ENCODE results near the gene ITGB8. TPM values are rescaled to one million over a fixed set of nuclear protein-coding genes. Genes with fewer than 3 reads are reported as not detected.

Gene ITGB8
- total RNA-seq, 1 experiment from 2014 or later, result 3.6 TPM

- DNase-seq (ENCODE audit: low read depth in 1 of 2, low spot score in 2 of 2), result no peak
- Histone ChIP-seq H3K27me3 (replicated peaks) (no peaks in the 10 kb centered on the region), H3K4me1 (replicated peaks) (0 out of 2 replicates have a peak, but pooled peaks cover 6% of the 10 kb centered on the region), H3K4me3 (no peak overlapping the region), H3K9me3 (replicated peaks) (peaks cover 4% of the 10 kb centered on the region; the same call in 1 of the 2 replicates), H3K27ac (no peak overlapping the region), H3K36me3 (no peaks in the 10 kb centered on the region)
Measured at GRCh38 chr7:20441346-20441745, 110.6 kb downstream of the ITGB8 start.

GRCh38 chr7:20441991-20442441, 111.3 kb downstream of the ITGB8 start:
- Histone ChIP-seq H3K9me3 (replicated peaks) (peaks cover 4% of the 10 kb centered on the region; the same call in 1 of the 2 replicates), H3K27me3 (replicated peaks) (no peaks in the 10 kb centered on the region), H3K27ac (0 out of 2 replicates have a peak overlapping the region, but pooled peaks have one; percentile 19), H3K4me3 (no peak overlapping the region), H3K4me1 (replicated peaks) (0 out of 2 replicates have a peak, but pooled peaks cover 6% of the 10 kb centered on the region), H3K36me3 (no peaks in the 10 kb centered on the region)
- DNase-seq (ENCODE audit: low read depth in 1 of 2, low spot score in 2 of 2), result peak in 1 of 2 experiments; percentile 31

- H3K36me3 ChIP-seq, result no peaks in the 10 kb centered on the region
- H3K27ac ChIP-seq, result peak overlapping the region; percentile 50
- H3K27me3 ChIP-seq (replicated peaks), result no peaks in the 10 kb centered on the region
- peaks cover 4% of the 10 kb centered on the region; the same call in 1 of the 2 replicates for H3K9me3 ChIP-seq (replicated peaks)
- no peak overlapping the region for H3K4me3 ChIP-seq
- H3K4me1 ChIP-seq (replicated peaks), result 0 out of 2 replicates have a peak, but pooled peaks cover 6% of the 10 kb centered on the region
- DNase-seq (ENCODE audit: low read depth in 1 of 2, low spot score in 2 of 2), result no peak
Measured at GRCh38 chr7:20442951-20443350, 112.3 kb downstream of the ITGB8 start.

- Histone ChIP-seq H3K9me3 (replicated peaks) (peaks cover 4% of the 10 kb centered on the region; the same call in 1 of the 2 replicates), H3K36me3 (no peaks in the 10 kb centered on the region), H3K4me1 (replicated peaks) (0 out of 2 replicates have a peak, but pooled peaks cover 6% of the 10 kb centered on the region), H3K4me3 (no peak overlapping the region), H3K27ac (peak overlapping the region; percentile 50), H3K27me3 (replicated peaks) (no peaks in the 10 kb centered on the region)
- peak in 1 of 2 experiments; percentile 31 for DNase-seq (ENCODE audit: low read depth in 1 of 2, low spot score in 2 of 2)
Measured at GRCh38 chr7:20444030-20444800, 113.5 kb downstream of the ITGB8 start.

- Histone ChIP-seq H3K36me3 (no peaks in the 10 kb centered on the region), H3K4me3 (no peak overlapping the region), H3K27me3 (replicated peaks) (no peaks in the 10 kb centered on the region), H3K9me3 (replicated peaks) (peaks cover 4% of the 10 kb centered on the region; the same call in 1 of the 2 replicates), H3K4me1 (replicated peaks) (0 out of 2 replicates have a peak, but pooled peaks cover 6% of the 10 kb centered on the region), H3K27ac (no peak overlapping the region)
- DNase-seq (ENCODE audit: low read depth in 1 of 2, low spot score in 2 of 2), result no peak
Measured at GRCh38 chr7:20447021-20447650, 116.4 kb downstream of the ITGB8 start.

- Histone ChIP-seq H3K4me1 (replicated peaks) (no peaks in the 10 kb centered on the region), H3K27ac (no peak overlapping the region), H3K27me3 (replicated peaks) (no peaks in the 10 kb centered on the region), H3K36me3 (no peaks in the 10 kb centered on the region), H3K9me3 (replicated peaks) (peaks cover 4% of the 10 kb centered on the region; the same call in 1 of the 2 replicates), H3K4me3 (no peak overlapping the region)
- no peak for DNase-seq (ENCODE audit: low read depth in 1 of 2, low spot score in 2 of 2)
Measured at GRCh38 chr7:20449176-20449575, 118.5 kb downstream of the ITGB8 start.

- no peaks in the 10 kb centered on the region; the same call in 1 of the 2 replicates for H3K9me3 ChIP-seq (replicated peaks)
- H3K4me3 ChIP-seq, result no peak overlapping the region
- no peaks in the 10 kb centered on the region for H3K27me3 ChIP-seq (replicated peaks)
- no peak for DNase-seq (ENCODE audit: low read depth in 1 of 2, low spot score in 2 of 2)
- no peaks in the 10 kb centered on the region for H3K4me1 ChIP-seq (replicated peaks)
- H3K27ac ChIP-seq, result no peak overlapping the region
- H3K36me3 ChIP-seq, result no peaks in the 10 kb centered on the region
Measured at GRCh38 chr7:20450536-20450935, 119.8 kb downstream of the ITGB8 start.

GRCh38 chr7:20454202-20454601, 123.5 kb downstream of the ITGB8 start:
- Histone ChIP-seq H3K9me3 (replicated peaks) (no peaks in the 10 kb centered on the region), H3K4me3 (no peak overlapping the region), H3K4me1 (replicated peaks) (no peaks in the 10 kb centered on the region), H3K36me3 (no peaks in the 10 kb centered on the region), H3K27me3 (replicated peaks) (no peaks in the 10 kb centered on the region), H3K27ac (no peak overlapping the region)
- no peak for DNase-seq (ENCODE audit: low read depth in 1 of 2, low spot score in 2 of 2)

- Histone ChIP-seq H3K27ac (no peak overlapping the region), H3K9me3 (replicated peaks) (no peaks in the 10 kb centered on the region), H3K27me3 (replicated peaks) (no peaks in the 10 kb centered on the region), H3K4me1 (replicated peaks) (no peaks in the 10 kb centered on the region), H3K4me3 (no peak overlapping the region), H3K36me3 (no peaks in the 10 kb centered on the region)
- no peak for DNase-seq (ENCODE audit: low read depth in 1 of 2, low spot score in 2 of 2)
Measured at GRCh38 chr7:20456701-20457100, 126.0 kb downstream of the ITGB8 start.

GRCh38 chr7:20458521-20458920, 127.8 kb downstream of the ITGB8 start:
- no peaks in the 10 kb centered on the region for H3K4me1 ChIP-seq (replicated peaks)
- DNase-seq (ENCODE audit: low read depth in 1 of 2, low spot score in 2 of 2), result no peak
- no peaks in the 10 kb centered on the region for H3K36me3 ChIP-seq
- H3K4me3 ChIP-seq, result no peak overlapping the region
- no peaks in the 10 kb centered on the region for H3K27me3 ChIP-seq (replicated peaks)
- no peak overlapping the region for H3K27ac ChIP-seq
- H3K9me3 ChIP-seq (replicated peaks), result no peaks in the 10 kb centered on the region

- Histone ChIP-seq H3K36me3 (no peaks in the 10 kb centered on the region), H3K4me1 (replicated peaks) (no peaks in the 10 kb centered on the region), H3K27me3 (replicated peaks) (no peaks in the 10 kb centered on the region), H3K27ac (no peak overlapping the region), H3K4me3 (no peak overlapping the region), H3K9me3 (replicated peaks) (no peaks in the 10 kb centered on the region)
- DNase-seq (ENCODE audit: low read depth in 1 of 2, low spot score in 2 of 2), result no peak
Measured at GRCh38 chr7:20459419-20459818, 128.7 kb downstream of the ITGB8 start.

GRCh38 chr7:20464891-20465290, 134.2 kb downstream of the ITGB8 start:
- Histone ChIP-seq H3K27ac (no peak overlapping the region), H3K4me3 (no peak overlapping the region), H3K9me3 (replicated peaks) (no peaks in the 10 kb centered on the region), H3K4me1 (replicated peaks) (no peaks in the 10 kb centered on the region), H3K36me3 (no peaks in the 10 kb centered on the region), H3K27me3 (replicated peaks) (no peaks in the 10 kb centered on the region)
- DNase-seq (ENCODE audit: low read depth in 1 of 2, low spot score in 2 of 2), result no peak
